Activated CD4-positive, alpha-beta memory T cell treated with anti-CD3 and anti-CD28 coated beads for 36 hours (primary cell): Measurements from ENCODE around the gene ZMAT3. TPM values are rescaled to one million over a fixed set of nuclear protein-coding genes. Genes with fewer than 3 reads are reported as not detected.

ENCODE experiments used
- CTCF ChIA-PET: fragments of 350-600 bp; sonication (Branson Sonifier 250); formaldehyde crosslinking; loops from one replicate; lab custom pipeline; 2021; ENCODE audit warnings: antibody characterized with exemption, inconsistent platforms; lab: Charles Lee
- POLR2A ChIA-PET: fragments of 350-600 bp; sonication (Branson Sonifier 250); formaldehyde crosslinking; loops from one replicate; lab custom pipeline; 2021; ENCODE audit warnings: antibody characterized with exemption; lab: Charles Lee
- DNase-seq: peaks from one replicate; pipeline ENCODE4 v3.0.0-alpha.2; 2020
- H3K27ac Mint-ChIP-seq: one replicate; pipeline ENCODE4 v1.8.0; 2021; ENCODE audit warnings: mixed read lengths
- H3K27me3 Mint-ChIP-seq: one replicate; pipeline ENCODE4 v1.8.0; 2021; ENCODE audit warnings: mixed read lengths
- H3K36me3 Mint-ChIP-seq: one replicate; pipeline ENCODE4 v1.8.0; 2021; ENCODE audit warnings: mixed read lengths
- H3K4me1 Mint-ChIP-seq: one replicate; pipeline ENCODE4 v1.8.0; 2021; ENCODE audit warnings: low read depth, mixed read lengths
- H3K4me3 Mint-ChIP-seq: one replicate; pipeline ENCODE4 v1.8.0; 2021; ENCODE audit warnings: mild to moderate bottlenecking, mixed read lengths
- H3K9me3 Mint-ChIP-seq: one replicate; pipeline ENCODE4 v1.8.0; 2021; ENCODE audit warnings: mixed read lengths
- intact Hi-C: fragments of 100-400 bp; cut with micrococcal nuclease; formaldehyde crosslinking; loops from one replicate; pipeline ENCODE4 v1.15.1; 2023
- total RNA-seq, 2 experiments: library from RNA; stranded (reverse); gene quantifications; one replicate each; pipeline ENCODE4 v1.2.3, GENCODE V29; 2021

The ZMAT3 gene
- total RNA-seq, 2 experiments from 2014 or later = 9.0 TPM

- Mint-ChIP-seq H3K4me3 (peak overlapping the region; percentile 37), H3K4me1 (peaks cover 35% of the 10 kb centered on the region), H3K9me3 (no peaks in the 10 kb centered on the region), H3K36me3 (peaks cover 7% of the 10 kb centered on the region), H3K27ac (peak overlapping the region; percentile 49), H3K27me3 (no peaks in the 10 kb centered on the region)
- ChIA-PET CTCF (no interaction called here), POLR2A (interaction anchor here (0.6 kb wide), 1 partner anchor 141 kb away, joined by 3 read pairs; no protein-coding TSS in a partner anchor)
- intact Hi-C loops = loop anchor here (1.0 to 10.0 kb wide), 3 partner anchors 15 to 1893 kb away; partner anchors contain the start of gene FXR1
- DNase-seq = no peak
Measured at GRCh38 chr3:179021119-179021903, 50.3 kb downstream of the ZMAT3 start.

GRCh38 chr3:179020112-179020511 is 51.5 kb downstream of the ZMAT3 start:
- H3K27ac Mint-ChIP-seq = no peak overlapping the region
- H3K27me3 Mint-ChIP-seq = no peaks in the 10 kb centered on the region
- peaks cover 45% of the 10 kb centered on the region for H3K4me1 Mint-ChIP-seq
- no peaks in the 10 kb centered on the region for H3K9me3 Mint-ChIP-seq
- peaks cover 7% of the 10 kb centered on the region for H3K36me3 Mint-ChIP-seq
- POLR2A ChIA-PET = interaction anchor here (0.7 to 1.4 kb wide), 2 partner anchors 20 to 545 kb away, joined by 4 to 5 read pairs; no protein-coding TSS in a partner anchor
- CTCF ChIA-PET = interaction anchor here (0.8 to 2.6 kb wide), 3 partner anchors 202 to 301 kb away, joined by 5 to 11 read pairs (median 6); no protein-coding TSS in a partner anchor
- no peak overlapping the region for H3K4me3 Mint-ChIP-seq
- DNase-seq = no peak
- intact Hi-C loops = loop anchor here (1.0 to 10.0 kb wide), 3 partner anchors 17 to 1895 kb away; partner anchors contain the start of genes ACTL6A and FXR1

GRCh38 chr3:179018808-179019207 is 52.8 kb downstream of the ZMAT3 start:
- no peaks in the 10 kb centered on the region for H3K27me3 Mint-ChIP-seq
- DNase-seq = no peak
- no peak overlapping the region for H3K27ac Mint-ChIP-seq
- ChIA-PET CTCF (interaction anchor here (1.5 to 2.6 kb wide), 2 partner anchors 18 to 297 kb away, joined by 4 to 11 read pairs; no protein-coding TSS in a partner anchor), POLR2A (no interaction called here)
- no peaks in the 10 kb centered on the region for H3K9me3 Mint-ChIP-seq
- no peak overlapping the region for H3K4me3 Mint-ChIP-seq
- peaks cover 45% of the 10 kb centered on the region for H3K4me1 Mint-ChIP-seq
- intact Hi-C loops = loop anchor here (5.0 kb wide), 1 partner anchor 178 kb away; no protein-coding TSS in a partner anchor
- peaks cover 4% of the 10 kb centered on the region for H3K36me3 Mint-ChIP-seq

- intact Hi-C loops = loop anchor here (5.0 kb wide), 1 partner anchor 180 kb away; no protein-coding TSS in a partner anchor
- CTCF ChIA-PET = interaction anchor here (1.8 to 2.9 kb wide), 4 partner anchors 20 to 304 kb away, joined by 9 to 24 read pairs (median 18); no protein-coding TSS in a partner anchor
Measured at GRCh38 chr3:179016979-179017670, 54.5 kb downstream of the ZMAT3 start.

GRCh38 chr3:179015551-179016020 is 56.0 kb downstream of the ZMAT3 start:
- CTCF ChIA-PET = interaction anchor here (0.6 to 2.9 kb wide), 25 partner anchors 11 to 589 kb away, joined by 3 to 24 read pairs (median 5); partner anchors contain the start of genes ACTL6A, MRPL47, NDUFB5 and ZMAT3
- intact Hi-C loops = loop anchor here (1.0 to 5.0 kb wide), 10 partner anchors 15 to 547 kb away; partner anchors contain the start of genes ACTL6A and ZMAT3
- Mint-ChIP-seq H3K27ac (peak overlapping the region; percentile 44), H3K9me3 (no peaks in the 10 kb centered on the region), H3K27me3 (no peaks in the 10 kb centered on the region), H3K4me3 (no peak overlapping the region), H3K4me1 (peaks cover 33% of the 10 kb centered on the region), H3K36me3 (peaks cover 4% of the 10 kb centered on the region)
- POLR2A ChIA-PET = interaction anchor here (0.5 to 0.9 kb wide), 3 partner anchors 56 to 132 kb away, joined by 3 to 4 read pairs (median 3); partner anchors contain the start of gene ZMAT3
- peak; percentile 49 for DNase-seq

More at GRCh38 chr3:179016979-179017670, 54.5 kb downstream of the ZMAT3 start:
- Mint-ChIP-seq H3K27me3 (no peaks in the 10 kb centered on the region), H3K36me3 (peaks cover 4% of the 10 kb centered on the region), H3K27ac (peak overlapping the region; percentile 67), H3K4me3 (peak overlapping the region; percentile 65), H3K4me1 (peaks cover 45% of the 10 kb centered on the region), H3K9me3 (no peaks in the 10 kb centered on the region)
- POLR2A ChIA-PET = interaction anchor here (1.1 kb wide), 1 partner anchor 132 kb away, joined by 3 read pairs; no protein-coding TSS in a partner anchor
- DNase-seq = peak; percentile 37

- no peak overlapping the region for H3K27ac Mint-ChIP-seq
- H3K4me1 Mint-ChIP-seq = peaks cover under 1% of the 10 kb centered on the region
- peaks cover 3% of the 10 kb centered on the region for H3K36me3 Mint-ChIP-seq
- H3K27me3 Mint-ChIP-seq = peaks cover 15% of the 10 kb centered on the region
- ChIA-PET CTCF (no interaction called here), POLR2A (no interaction called here)
- no peak for DNase-seq
- intact Hi-C loops = no loop called here
- no peaks in the 10 kb centered on the region for H3K9me3 Mint-ChIP-seq
- H3K4me3 Mint-ChIP-seq = no peak overlapping the region
Measured at GRCh38 chr3:179005706-179006105, 65.9 kb downstream of the ZMAT3 start.

GRCh38 chr3:179005213-179005612 is 66.4 kb downstream of the ZMAT3 start:
- intact Hi-C loops = no loop called here
- peaks cover 15% of the 10 kb centered on the region for H3K27me3 Mint-ChIP-seq
- CTCF ChIA-PET = no interaction called here
- no peak overlapping the region for H3K27ac Mint-ChIP-seq
- no peak overlapping the region for H3K4me3 Mint-ChIP-seq
- POLR2A ChIA-PET = no interaction called here
- H3K9me3 Mint-ChIP-seq = no peaks in the 10 kb centered on the region
- peaks cover 3% of the 10 kb centered on the region for H3K36me3 Mint-ChIP-seq
- peaks cover 4% of the 10 kb centered on the region for H3K4me1 Mint-ChIP-seq
- DNase-seq = no peak

GRCh38 chr3:179000659-179001058 is 71.0 kb downstream of the ZMAT3 start:
- ChIA-PET CTCF (interaction anchor here (1.1 kb wide), 1 partner anchor 15 kb away, joined by 6 read pairs; no protein-coding TSS in a partner anchor), POLR2A (interaction anchor here (1.0 to 1.2 kb wide), 2 partner anchors 19 to 324 kb away, joined by 3 to 4 read pairs; no protein-coding TSS in a partner anchor)
- Mint-ChIP-seq H3K36me3 (peaks cover 5% of the 10 kb centered on the region), H3K4me1 (peaks cover 9% of the 10 kb centered on the region), H3K27me3 (peaks cover 3% of the 10 kb centered on the region), H3K4me3 (no peak overlapping the region), H3K9me3 (no peaks in the 10 kb centered on the region), H3K27ac (no peak overlapping the region)
- intact Hi-C loops = loop anchor here (1.0 kb wide), 2 partner anchors 15 to 147 kb away; no protein-coding TSS in a partner anchor
- DNase-seq = no peak

GRCh38 chr3:179000144-179000543 is 71.5 kb downstream of the ZMAT3 start:
- Mint-ChIP-seq H3K27me3 (peaks cover 2% of the 10 kb centered on the region), H3K36me3 (peaks cover 5% of the 10 kb centered on the region), H3K4me1 (peaks cover 9% of the 10 kb centered on the region), H3K27ac (no peak overlapping the region), H3K9me3 (no peaks in the 10 kb centered on the region), H3K4me3 (no peak overlapping the region)
- intact Hi-C loops = loop anchor here (1.0 kb wide), 2 partner anchors 15 to 147 kb away; no protein-coding TSS in a partner anchor
- POLR2A ChIA-PET = interaction anchor here (1.0 to 1.2 kb wide), 2 partner anchors 20 to 324 kb away, joined by 3 to 4 read pairs; no protein-coding TSS in a partner anchor
- CTCF ChIA-PET = interaction anchor here (1.1 kb wide), 1 partner anchor 15 kb away, joined by 6 read pairs; no protein-coding TSS in a partner anchor
- no peak for DNase-seq

GRCh38 chr3:178996399-178996798 is 75.2 kb downstream of the ZMAT3 start:
- CTCF ChIA-PET = no interaction called here
- intact Hi-C loops = no loop called here
- POLR2A ChIA-PET = no interaction called here

GRCh38 chr3:178990293-178990692 is 81.3 kb downstream of the ZMAT3 start:
- CTCF ChIA-PET = no interaction called here
- Mint-ChIP-seq H3K36me3 (peaks cover 54% of the 10 kb centered on the region), H3K4me1 (no peaks in the 10 kb centered on the region), H3K27ac (no peak overlapping the region), H3K27me3 (no peaks in the 10 kb centered on the region), H3K9me3 (peaks cover 58% of the 10 kb centered on the region), H3K4me3 (no peak overlapping the region)
- no peak for DNase-seq
- intact Hi-C loops = no loop called here
- POLR2A ChIA-PET = no interaction called here

More at GRCh38 chr3:178996399-178996798, 75.2 kb downstream of the ZMAT3 start:
- peaks cover 9% of the 10 kb centered on the region for H3K4me1 Mint-ChIP-seq
- no peak for DNase-seq
- H3K27ac Mint-ChIP-seq = no peak overlapping the region
- H3K9me3 Mint-ChIP-seq = peaks cover 5% of the 10 kb centered on the region
- H3K4me3 Mint-ChIP-seq = no peak overlapping the region
- H3K27me3 Mint-ChIP-seq = peaks cover 2% of the 10 kb centered on the region
- H3K36me3 Mint-ChIP-seq = peaks cover 15% of the 10 kb centered on the region
